CD4-positive, alpha-beta T cell treated with Interleukin-15 for 1 hour (primary cell): Measurements from ENCODE around the gene FGGY.
"Not testable (repeated sequence)": the region's sequence is repeated elsewhere in the genome, so short reads cannot be mapped to it uniquely, and the experiment has no call there.

Experiments used
- DNase-seq: peaks from one replicate; pipeline ENCODE4 v3.0.0-alpha.2; 2020

FGGY gene

DNA sequence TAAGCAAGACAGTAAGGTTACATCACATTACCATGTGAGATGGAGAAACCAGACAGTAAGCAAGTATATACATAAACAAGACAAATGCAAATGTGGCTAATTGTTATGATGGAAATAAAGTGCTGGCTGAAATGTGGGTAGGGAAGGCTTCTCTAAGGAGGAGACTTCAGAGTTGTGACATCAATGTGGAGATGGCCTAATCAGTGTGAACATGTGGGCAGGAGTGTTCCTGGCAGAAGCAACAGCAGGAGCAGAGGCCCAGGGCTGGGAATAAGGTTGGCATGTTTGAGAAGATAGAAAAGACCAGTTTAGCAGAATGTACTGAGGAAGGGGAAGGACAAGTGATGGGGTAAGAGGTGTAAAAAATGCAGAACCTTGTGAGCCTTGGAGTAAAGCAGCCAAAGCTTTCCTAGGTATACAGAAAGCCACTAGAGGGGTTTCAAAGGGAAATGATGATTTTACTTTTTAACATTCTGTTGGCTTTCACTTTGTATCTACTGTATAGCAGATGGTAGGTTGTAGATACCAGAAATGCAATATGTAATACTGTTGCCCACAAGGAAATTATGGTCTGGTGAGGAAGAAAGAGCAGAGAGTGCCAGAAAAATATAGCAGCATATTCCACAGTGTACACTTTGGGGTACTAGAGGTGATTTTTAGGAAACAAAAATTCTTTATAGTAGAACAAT lies 197.4 kb downstream of the FGGY start:
- no peak for DNase-seq

DNA sequence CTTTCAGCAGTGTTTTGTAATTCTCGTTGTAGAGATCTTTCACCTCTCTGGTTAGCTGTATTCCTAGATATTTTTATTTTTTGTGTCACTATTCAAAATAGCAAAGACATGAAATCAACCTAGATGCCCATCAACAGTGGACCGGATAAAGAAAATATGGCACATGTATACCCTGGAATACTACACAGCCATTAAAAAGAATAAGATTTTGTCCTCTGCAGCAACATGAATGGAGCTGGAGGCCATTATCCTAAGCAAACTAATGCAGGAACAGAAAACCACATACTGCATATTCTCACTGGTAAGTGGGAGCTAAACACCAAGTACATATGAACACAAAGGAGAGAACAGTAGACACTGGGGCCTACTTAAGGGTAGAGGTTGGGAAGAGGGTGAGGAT lies 199.3 kb downstream of the FGGY start:
- not testable (repeated sequence) for DNase-seq

DNA sequence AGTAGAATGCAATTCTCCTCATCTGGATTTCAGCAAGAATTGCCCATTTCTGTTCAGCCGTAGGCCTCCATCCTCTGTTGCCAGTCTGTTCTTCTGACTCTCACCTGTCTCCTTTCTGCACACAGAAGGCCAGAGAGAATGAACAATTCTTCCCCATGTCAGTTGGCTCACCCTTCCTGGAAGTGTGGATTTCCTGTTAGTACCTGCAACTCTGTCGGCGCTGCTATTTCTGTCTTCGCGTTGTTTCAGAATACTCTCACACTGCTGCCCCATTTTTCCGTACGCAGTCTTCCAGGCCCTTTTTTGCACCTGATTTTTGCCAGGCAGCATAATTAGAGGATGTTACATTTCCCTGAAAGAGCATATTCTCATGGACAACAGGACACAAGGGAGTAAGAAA lies 200.7 kb downstream of the FGGY start:
- DNase-seq, result no peak

DNA sequence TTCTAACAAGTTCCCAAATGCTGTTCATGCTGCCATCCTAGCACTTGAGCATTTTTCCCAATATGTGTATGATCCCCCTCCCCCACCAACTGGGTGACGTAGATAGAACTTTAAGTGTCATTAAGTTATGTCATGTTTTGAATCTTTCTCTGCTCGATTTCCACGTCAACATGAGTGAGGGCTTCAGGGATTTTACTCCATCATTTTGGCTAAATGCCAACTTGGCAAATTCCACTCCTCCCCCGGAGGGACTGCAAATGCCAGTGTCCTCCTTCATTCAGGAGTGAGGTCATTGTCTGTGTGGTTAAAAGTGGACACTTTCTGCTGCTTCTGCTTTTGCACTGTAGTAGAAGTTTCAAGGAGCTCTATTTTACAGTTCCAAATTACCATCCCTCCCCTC lies 201.7 kb downstream of the FGGY start:
- no peak for DNase-seq

DNA sequence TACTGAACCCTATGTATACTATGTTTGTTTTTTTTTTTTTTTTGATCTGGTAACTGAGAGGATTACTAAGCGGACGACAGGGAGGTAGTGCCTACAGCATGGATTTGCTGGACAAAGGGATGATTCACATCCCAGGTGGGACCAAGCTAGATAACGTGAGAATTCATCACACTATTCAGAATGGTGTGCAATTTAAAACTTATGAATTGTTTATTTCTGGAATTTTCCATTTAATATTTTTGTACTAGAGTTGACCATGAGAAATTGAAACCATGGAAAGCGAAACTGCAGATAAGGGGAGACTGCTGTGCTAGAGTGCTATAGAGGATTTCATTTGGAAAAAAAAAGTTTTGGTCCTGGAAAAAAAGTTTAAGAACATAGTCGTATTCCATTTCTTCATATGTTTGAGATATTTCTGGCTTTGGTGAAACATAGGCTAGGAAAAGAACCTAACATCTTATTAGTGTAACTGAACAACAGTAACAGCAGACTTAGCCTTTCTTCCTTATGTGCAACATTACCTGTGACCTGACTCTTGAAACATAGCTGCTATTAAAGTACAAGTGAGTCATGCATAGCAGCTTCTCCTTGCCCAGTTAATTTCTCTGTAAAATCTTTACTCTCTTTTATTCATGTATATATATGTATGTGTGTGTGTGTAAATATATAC lies 202.5 kb downstream of the FGGY start:
- no peak for DNase-seq

DNA sequence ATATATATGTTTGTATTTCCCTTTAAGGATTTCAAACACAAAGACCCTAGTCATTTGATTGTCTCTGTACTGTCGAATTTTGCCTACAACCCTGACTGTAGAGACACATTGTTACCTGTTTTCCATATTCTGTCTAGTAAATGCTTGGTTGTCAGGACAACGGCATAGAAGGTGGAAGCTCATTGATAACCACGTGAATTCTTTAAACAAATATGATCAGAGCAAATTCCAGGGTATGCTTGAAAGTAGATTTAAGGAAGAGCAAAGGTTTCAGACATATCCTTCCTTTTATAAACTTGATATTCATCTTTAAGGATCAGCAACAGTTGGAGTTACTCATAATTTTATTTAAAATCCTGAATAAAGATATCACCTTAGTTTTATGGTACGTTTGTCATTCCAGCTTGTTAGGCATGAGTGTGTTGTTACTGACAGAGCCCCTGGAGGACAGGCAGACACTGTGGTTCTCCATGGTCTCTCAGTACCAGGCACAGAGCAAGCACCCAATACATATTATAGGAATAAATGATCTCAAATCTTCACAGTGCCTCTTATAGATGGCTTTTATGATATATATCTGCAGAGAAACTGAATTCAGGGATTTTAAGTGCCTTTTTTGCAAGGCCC lies 203.2 kb downstream of the FGGY start:
- DNase-seq, result no peak

DNA sequence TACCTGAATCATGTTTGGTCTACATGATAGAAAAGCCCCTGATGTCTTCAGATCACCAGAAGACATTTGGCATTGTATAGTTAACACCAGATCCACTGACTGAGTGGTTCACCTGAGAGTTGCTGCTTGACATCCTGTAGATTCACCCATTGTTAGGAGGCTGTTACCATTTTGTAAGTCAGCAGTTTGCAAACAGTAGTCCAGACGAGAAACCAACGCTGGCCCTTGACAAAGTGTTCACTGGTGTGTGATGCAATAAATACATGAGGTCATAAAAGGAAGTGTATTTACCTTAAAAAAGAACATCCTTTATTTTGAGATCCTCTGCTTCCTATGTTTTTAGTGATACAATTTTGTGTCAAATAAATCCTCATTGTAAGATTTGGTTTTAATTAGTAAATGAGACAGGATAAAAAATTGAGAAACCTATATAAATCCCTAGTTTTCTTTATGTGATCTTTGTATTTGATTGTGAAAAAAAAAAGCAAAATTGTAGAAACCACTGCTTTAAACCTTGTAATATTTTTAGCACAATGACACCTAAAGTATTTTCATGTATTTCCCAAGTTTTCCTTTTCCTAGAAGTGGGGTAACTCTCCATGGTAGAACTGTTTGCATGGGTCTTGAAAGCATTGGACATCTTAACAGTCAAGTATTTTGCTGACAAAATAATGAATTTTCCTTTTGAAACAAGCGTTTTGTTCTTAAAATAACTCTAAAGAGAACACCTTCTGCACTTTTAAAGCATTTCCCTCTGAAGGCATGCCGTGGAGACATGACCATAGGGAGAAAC lies 204.3 kb downstream of the FGGY start:
- DNase-seq, result no peak

DNA sequence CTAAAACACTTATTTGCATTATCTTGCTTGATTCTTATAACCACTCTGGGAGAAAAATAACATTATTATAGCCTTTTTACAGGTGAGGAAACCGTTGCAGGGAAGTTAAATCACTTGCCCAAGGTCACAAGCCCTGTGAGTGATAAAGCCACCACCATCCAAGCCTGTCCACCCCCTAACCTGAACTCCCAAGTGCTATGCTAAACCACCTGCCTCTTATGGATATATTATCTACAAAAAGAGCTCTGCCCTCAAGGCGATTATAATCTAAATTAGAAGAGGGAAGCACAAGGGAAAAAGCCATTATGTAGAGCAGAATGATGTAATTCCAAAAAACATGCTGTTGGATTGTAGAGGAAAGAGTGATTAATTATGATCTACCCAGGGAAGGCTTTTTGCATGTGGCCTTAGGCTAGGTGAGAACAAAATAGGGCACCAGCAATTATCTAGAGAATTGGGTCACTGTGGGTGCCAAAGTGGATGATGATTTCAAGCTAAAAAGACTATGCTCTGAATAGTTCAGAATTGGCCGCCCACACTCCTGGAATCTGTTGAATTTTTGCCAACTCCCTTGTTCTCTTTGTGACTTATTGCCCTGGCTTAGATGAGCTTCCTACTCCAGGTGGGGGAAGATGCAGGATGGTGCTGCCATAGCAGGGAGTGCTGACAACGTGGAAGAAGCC lies 205.3 kb downstream of the FGGY start:
- no peak for DNase-seq

DNA sequence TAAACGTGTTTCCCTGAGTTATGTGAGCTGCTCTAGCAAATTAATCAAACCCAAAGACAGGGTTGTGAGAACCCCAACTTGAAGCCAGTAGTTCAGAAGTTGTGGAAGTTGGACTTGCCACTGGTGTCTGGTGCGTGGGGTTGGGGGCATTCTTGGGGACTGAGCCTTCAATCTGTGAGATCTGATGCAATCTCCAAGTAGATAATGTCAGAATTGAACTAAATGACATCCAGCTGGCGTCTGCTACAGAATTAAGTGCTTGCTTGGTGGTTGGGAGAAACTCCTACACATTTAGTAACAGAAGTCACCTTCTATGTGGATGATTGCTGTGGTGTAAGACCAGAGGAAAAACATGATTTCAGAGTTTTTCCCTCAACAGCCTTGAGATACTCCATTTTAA lies 207.4 kb downstream of the FGGY start:
- no peak for DNase-seq

DNA sequence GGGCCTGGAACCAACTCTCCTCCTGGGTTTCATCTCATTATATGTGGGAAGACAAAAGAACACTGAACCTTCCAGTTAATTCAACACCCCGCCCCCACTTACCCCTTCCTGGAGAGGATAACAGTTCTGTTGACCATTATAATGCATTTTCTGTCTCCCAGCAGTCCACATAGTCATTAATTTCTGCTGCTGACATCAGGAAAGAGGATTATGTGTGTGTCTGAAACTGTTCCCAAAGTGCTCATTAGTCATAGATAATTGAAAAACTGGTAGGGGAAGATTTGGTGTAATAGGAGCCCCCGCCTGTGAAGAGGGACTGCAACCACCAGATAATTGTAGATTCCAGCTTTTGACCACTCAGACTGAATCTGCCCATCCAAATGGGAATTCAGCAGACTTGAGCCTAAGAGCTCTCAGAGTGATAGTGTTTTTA lies 208.7 kb downstream of the FGGY start:
- no peak for DNase-seq

DNA sequence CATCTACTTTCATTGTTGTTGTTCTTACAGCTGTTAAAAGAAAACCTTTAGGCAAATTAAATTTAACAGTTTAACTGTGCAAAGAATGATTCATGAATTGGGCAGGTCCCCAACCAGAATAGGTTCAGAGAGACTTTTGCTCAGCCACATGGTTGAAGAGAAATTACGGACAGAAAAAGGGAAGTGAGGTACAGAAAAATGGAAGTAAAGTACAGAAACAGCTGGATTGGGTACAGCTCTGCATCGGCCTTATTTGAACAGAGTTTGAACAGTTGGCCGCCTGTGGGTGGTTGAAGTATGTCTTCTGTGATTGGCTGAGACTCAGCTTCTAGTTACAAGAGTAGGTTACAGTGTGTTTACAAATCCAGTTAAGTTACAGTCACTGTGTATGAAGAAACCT lies 210.1 kb downstream of the FGGY start:
- DNase-seq, result peak; percentile 51

DNA sequence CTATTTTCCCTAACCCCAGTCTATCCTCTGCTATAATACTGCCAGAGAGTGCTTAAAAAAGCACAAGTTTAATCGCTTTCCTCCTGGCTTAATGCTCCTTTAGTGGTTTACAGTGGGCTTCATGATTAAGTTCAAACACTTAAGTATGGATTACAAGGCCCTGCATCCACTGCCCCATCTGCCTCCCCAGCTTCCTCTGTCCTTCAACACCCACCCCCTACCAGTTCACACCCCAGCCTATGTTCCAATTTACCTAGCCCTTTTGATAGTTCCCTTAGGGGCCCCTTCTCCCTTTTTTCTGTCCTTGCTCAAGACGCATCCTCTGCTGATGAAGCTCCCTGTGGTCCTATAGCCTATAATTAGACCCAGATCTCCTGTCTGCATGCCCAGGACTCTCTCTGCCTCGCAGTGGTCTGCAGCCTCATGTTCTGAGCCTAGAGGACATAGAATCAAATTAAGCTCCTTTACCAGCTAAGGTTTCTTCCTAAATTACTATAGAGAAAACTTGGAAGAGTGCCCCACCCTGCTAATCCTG lies 212.5 kb downstream of the FGGY start:
- no peak for DNase-seq

DNA sequence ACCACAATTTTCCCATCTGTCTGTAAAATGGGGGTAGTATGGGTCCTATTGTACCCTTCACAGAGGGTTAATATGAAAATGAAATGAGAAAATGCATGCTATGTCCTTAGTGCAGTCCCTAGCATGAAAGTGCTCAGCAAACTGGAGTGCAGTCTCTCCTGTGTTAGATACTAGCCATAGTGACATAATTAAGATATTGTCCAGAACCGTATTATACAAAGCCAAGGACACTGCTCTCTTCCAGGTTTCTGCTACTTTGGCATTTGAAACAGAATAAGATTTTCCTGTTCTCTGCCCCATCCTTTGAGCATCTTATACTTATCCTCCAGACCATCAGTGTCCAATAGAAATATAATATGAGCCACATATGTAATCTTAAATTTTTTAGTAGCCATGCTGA lies 213.4 kb downstream of the FGGY start:
- no peak for DNase-seq

DNA sequence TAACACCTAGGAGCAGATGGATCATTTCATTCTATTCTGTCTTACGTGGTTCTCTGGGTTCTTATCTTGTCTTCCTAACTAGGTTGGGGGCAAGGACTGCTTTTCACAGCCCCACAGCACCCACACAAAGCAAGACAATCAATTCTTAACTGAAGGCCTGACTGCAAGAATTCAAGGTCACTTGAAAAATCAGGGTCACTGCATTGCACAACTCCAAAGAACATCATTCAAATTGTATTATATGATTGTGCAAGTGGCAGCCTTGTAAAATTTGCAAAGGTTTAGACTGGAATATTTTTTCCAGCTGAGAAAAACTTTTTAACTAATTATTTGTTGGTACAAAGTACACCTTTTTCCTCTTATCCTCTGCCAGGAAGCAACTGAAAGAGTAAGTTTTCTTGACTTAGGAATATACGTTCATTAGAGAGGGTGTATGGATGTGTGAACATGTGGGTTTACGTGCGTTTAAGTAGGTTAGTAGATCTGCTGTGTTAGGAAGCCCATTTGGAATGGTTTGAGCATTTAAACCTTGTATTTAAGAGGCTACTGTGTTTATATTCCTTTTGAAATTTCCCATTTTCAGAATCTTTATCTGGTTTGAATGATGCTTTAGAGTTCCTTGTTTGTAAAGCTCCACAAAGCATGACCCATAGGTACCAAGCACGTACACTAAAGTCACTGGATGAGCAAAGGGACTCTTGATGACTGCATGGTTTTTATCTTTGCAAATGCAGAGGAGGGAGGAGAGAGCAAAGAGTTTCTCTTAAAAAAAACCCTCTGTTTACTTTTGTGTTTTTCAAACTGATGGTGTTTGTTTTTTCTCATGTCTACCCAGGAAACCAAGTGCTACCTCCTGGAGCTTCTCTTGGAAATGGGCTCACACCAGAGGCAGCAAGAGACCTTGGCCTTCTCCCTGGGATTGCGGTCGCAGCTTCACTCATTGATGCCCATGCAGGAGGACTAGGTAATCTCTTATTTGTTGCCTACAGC lies 214.9 kb downstream of the FGGY start:
- DNase-seq, result no peak

DNA sequence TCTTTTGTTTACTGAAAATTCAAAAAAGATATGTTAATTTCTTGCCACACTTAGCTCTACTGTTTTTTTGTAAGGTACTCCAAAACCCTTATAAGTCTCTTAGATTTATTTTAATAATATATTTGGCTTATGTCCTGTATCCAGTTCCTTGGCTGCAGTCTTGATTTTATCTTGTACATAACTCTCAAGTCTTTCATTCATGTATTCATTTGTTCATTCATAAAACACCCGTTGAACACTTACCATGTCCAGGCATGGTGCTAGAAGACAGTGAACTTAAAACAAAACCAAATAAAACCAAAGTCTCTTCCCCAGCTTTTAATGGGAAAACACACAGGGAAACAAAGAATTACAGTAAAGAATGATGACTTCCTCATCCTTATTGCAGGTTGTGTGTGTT lies 215.8 kb downstream of the FGGY start:
- DNase-seq, result no peak

DNA sequence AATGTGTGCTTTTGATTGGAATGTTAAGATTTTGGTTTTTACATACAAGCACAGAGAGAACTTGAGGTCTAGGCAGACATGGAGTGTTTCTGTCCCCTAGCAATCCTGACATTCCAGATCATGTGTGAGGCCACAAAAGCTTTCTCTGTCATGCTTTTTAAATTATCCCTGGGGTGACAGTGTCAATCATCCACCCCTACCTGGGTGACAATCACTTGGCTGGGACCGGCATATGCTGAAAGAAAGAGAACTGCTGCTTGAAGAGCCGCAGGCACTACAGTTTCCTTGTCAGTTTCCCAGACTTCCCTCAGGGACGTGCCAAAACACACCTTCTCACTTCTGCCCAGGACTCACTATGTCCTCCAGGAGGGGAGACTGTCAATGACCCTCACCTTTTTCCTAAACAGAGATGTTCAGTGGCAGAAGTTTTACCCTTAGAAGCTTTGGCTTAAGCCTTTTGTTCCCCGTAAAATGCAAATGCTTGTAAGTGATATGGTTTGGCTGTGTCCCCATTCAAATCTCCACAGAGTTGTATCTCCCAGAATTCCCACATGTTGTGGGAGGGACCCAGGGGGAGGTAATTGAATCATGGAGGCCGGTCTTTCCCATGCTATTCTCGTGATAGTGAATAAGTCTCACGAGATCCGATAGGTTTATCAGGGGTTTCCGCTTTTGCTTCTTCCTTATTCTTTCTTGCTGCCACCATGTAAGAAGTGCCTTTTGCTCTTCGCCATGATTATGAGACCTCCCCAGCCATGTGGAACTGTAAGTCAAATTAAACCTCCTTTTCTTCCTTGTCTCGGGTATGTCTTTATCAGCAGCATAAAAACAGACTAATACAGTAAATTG lies 217.4 kb downstream of the FGGY start:
- no peak for DNase-seq

DNA sequence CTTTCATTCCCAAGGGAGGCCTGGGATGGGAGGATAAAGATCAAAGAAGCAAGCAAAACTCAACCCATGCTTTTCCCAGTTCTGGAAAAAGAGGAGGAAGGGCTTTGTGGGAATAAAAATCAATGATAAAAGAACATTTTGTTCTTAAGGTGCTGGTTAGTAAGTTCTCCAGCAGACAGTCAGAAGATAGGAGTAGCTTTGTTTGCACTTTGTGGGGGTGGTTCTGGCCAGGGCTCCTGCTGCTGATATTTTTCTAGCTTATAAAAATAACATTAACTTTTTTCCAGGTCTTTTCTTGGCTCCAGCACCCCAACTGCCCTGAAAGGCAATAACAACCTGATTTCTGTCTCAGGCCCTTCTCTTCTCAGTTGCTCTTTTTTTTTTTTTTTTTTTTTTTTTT lies 220.0 kb downstream of the FGGY start:
- no peak for DNase-seq

DNA sequence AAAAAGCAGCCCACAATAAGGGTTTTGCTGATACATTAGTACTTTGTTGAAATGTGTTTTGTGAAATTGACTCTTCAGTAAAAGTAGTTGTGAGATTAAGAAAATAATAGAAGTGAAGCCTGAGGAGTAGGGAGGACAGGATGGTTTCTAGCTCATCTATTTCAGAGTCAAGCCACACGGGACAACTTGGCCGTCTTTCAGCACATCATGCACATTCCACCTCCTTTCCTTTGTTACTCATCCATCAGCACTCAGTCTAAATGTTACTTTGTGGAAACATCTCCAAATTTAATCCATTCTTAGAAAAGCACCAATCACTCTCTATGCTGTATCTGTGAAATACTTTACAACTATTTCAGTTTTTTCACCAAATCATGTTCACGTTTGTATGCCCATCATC lies 223.3 kb downstream of the FGGY start:
- DNase-seq, result no peak

DNA sequence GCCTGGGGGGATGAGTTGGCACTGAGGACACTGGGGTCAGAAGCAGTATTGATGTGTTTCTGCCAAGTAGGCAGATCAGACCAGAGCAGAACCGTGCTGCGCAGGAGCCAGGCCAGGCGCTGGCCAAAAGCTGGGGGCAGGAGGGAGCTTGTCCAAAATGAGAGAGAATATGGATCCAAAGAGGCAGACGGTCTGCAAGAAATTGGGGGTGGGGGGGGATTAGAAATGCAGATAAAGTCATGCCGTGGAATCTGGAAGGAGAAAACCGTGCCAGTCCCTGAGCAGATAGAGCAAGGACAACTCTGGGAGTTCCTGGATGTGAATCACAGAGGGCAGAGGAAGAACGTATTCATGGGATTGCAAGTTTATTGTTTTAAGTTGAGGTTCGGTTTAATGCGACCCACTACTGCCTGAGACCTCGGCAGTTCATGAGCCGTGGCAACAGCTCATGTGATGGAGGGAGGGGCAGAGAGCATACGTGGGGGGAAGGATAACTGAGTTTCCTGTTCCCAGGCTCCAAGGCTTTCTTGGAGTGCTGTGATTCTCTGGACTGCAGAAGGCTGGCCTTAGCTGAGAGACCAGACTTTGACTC lies 224.0 kb downstream of the FGGY start:
- no peak for DNase-seq

DNA sequence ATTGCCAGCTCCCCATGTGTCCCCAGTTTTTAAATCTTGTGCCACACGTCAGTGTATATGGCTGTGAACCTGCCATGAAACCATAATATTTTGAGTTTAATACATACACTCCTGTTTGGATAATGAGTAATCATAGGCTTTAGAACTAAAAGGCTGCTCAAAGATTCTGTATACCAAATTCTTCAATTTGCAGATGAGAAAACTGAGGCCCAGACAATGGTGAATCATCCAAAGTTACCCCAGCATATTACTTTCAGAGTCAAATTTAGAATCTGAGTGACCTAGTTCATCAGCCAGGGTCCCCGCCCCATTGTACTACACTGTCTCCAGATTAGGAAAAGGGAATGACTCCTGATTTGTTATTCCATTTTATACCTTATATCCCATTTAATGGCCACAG lies 224.6 kb downstream of the FGGY start:
- no peak for DNase-seq
